ENCODE results near the gene MPV17. TPM values are rescaled to one million over a fixed set of nuclear protein-coding genes. Genes with fewer than 3 reads are reported as not detected.

The MPV17 gene
- total and polyA plus RNA-seq, 9 of the 15 experiments (the other 6 are each of a cell fraction or from before 2014, with no cell fraction given), result 54.7 to 140 (median 70.2) TPM

DNA sequence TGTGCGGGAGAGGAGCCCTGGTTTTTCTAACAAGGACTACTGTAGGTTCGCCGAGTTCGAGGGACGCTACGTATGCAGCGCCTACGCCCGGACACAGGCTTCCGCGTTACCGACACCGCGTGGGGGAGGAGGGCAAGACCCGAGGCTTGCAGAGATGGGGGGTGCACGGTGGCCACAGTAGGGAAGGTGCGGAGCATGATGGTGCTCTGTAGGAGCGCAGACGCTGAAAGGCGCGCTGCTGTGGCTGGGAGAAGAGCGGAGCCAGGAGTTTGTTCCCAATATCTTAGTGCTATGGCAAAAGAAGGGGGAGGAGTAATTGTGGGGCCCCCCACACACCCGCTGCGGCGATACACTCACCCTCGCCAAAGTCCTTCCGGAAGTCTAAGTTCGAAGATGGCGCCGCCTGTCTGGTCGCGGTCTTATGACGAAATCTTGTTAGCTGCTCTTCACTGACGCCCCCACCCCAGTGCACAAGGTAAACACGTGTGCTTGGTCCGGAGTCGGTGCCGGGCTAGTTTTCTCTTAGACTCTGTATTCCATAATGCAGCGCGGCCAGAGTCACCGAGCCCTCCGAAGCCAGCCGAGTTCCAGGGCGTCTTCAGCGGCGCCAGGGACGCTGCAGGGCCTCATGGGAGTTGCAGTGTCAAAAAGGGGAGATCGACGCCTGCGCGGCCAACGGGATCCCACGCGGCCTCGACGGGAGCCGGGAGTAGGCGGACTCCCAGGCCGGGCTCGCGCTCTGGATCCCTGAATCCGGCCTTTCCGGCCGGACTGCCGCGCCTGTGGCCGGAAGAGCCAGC is 33.7 kb upstream of the MPV17 start, which contains the start of gene GTF3C2 (continued):
- TF ChIP-seq, protein P1, sequence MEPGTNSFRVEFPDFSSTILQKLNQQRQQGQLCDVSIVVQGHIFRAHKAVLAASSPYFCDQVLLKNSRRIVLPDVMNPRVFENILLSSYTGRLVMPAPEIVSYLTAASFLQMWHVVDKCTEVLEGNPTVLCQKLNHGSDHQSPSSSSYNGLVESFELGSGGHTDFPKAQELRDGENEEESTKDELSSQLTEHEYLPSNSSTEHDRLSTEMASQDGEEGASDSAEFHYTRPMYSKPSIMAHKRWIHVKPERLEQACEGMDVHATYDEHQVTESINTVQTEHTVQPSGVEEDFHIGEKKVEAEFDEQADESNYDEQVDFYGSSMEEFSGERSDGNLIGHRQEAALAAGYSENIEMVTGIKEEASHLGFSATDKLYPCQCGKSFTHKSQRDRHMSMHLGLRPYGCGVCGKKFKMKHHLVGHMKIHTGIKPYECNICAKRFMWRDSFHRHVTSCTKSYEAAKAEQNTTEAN (CRISPR knock-in tag; IDR thresholded peaks at IDR 0.05), result no peak
- TF ChIP-seq ARID1B (IDR thresholded peaks at IDR 0.05) (peak; percentile 31), ZNF75A (CRISPR knock-in tag; IDR thresholded peaks at IDR 0.05) (no peak), SAP30 (IDR thresholded peaks at IDR 0.05; ENCODE audit: borderline replicate concordance, insufficient read depth, low read depth, low read length, poor library complexity, severe bottlenecking) (peak; percentile 92), XRCC4 (IDR thresholded peaks at IDR 0.05; ENCODE audit: extremely low read depth, insufficient read depth, insufficient read length) (no peak), GABPB2 (CRISPR knock-in tag; conservative IDR thresholded peaks at IDR 0.05) (no peak), YBX1 (IDR thresholded peaks at IDR 0.05) (no peak), ZNF347 (CRISPR knock-in tag; IDR thresholded peaks at IDR 0.05; ENCODE audit: low read depth) (no peak), POU5F1 (IDR thresholded peaks at IDR 0.05; ENCODE audit: borderline replicate concordance, low read depth, low read length, partially characterized antibody) (peak; percentile 10), ZNF780A (CRISPR knock-in tag; IDR thresholded peaks at IDR 0.05) (no peak), MTA1 (IDR thresholded peaks at IDR 0.05; ENCODE audit: borderline replicate concordance) (peak; percentile 98), ARID2 (IDR thresholded peaks at IDR 0.05) (no peak), FOS (IDR thresholded peaks at IDR 0.05; ENCODE audit: extremely low read depth, insufficient read length) (no peak), RFX1 (IDR thresholded peaks at IDR 0.05) (no peak), BRD4 (IDR thresholded peaks at IDR 0.05) (peak; percentile 30; the same call in 1 of the 2 replicates), KLF16 (IDR thresholded peaks at IDR 0.05) (0 out of 2 replicates have a peak, but pooled peaks have one; percentile 3), ZNF41 (CRISPR knock-in tag; conservative IDR thresholded peaks at IDR 0.05) (no peak), ZC3H4 (CRISPR knock-in tag; IDR thresholded peaks at IDR 0.05; ENCODE audit: borderline replicate concordance) (peak; percentile 73; the same call in 1 of the 2 replicates), NUFIP1 (IDR thresholded peaks at IDR 0.05; ENCODE audit: partially characterized antibody) (no peak), RAD51 (IDR thresholded peaks at IDR 0.05; ENCODE audit: borderline replicate concordance, low read depth) (peak; percentile 37; the same call in 1 of the 2 replicates)
- TF ChIP-seq, protein P2, sequence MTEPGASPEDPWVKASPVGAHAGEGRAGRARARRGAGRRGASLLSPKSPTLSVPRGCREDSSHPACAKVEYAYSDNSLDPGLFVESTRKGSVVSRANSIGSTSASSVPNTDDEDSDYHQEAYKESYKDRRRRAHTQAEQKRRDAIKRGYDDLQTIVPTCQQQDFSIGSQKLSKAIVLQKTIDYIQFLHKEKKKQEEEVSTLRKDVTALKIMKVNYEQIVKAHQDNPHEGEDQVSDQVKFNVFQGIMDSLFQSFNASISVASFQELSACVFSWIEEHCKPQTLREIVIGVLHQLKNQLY (CRISPR knock-in tag; conservative IDR thresholded peaks at IDR 0.05), result peak in 1 of 2 experiments; percentile 58; a peak in 1 of 4 replicates
- TF ChIP-seq, protein P3, sequence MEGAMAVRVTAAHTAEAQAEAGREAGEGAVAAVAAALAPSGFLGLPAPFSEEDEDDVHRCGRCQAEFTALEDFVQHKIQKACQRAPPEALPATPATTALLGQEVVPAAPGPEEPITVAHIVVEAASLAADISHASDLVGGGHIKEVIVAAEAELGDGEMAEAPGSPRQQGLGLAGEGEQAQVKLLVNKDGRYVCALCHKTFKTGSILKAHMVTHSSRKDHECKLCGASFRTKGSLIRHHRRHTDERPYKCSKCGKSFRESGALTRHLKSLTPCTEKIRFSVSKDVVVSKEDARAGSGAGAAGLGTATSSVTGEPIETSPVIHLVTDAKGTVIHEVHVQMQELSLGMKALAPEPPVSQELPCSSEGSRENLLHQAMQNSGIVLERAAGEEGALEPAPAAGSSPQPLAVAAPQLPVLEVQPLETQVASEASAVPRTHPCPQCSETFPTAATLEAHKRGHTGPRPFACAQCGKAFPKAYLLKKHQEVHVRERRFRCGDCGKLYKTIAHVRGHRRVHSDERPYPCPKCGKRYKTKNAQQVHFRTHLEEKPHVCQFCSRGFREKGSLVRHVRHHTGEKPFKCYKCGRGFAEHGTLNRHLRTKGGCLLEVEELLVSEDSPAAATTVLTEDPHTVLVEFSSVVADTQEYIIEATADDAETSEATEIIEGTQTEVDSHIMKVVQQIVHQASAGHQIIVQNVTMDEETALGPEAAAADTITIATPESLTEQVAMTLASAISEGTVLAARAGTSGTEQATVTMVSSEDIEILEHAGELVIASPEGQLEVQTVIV (CRISPR knock-in tag; IDR thresholded peaks at IDR 0.05; ENCODE audit: borderline replicate concordance), result no peak
- TF ChIP-seq, protein P4, sequence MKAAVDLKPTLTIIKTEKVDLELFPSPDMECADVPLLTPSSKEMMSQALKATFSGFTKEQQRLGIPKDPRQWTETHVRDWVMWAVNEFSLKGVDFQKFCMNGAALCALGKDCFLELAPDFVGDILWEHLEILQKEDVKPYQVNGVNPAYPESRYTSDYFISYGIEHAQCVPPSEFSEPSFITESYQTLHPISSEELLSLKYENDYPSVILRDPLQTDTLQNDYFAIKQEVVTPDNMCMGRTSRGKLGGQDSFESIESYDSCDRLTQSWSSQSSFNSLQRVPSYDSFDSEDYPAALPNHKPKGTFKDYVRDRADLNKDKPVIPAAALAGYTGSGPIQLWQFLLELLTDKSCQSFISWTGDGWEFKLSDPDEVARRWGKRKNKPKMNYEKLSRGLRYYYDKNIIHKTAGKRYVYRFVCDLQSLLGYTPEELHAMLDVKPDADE (conservative IDR thresholded peaks at IDR 0.05; ENCODE audit: control insufficient read depth, low read depth, low read length), result peak; percentile 50

Data from K562 (cell line).